HG03460 (cell line): ENCODE results near the gene SEC11C.
A peak's percentile ranks its signal among the peaks of the same experiment; 100 is the strongest.
"Not testable (repeated sequence)": the region's sequence is repeated elsewhere in the genome, so short reads cannot be mapped to it uniquely, and the experiment has no call there.

Experiments
- ATAC-seq: cut with Tn5 transposase; IDR thresholded peaks from one replicate; pipeline ENCODE4 v1.9.1; 2021; ENCODE audit not compliant: unreplicated experiment

Gene SEC11C

DNA sequence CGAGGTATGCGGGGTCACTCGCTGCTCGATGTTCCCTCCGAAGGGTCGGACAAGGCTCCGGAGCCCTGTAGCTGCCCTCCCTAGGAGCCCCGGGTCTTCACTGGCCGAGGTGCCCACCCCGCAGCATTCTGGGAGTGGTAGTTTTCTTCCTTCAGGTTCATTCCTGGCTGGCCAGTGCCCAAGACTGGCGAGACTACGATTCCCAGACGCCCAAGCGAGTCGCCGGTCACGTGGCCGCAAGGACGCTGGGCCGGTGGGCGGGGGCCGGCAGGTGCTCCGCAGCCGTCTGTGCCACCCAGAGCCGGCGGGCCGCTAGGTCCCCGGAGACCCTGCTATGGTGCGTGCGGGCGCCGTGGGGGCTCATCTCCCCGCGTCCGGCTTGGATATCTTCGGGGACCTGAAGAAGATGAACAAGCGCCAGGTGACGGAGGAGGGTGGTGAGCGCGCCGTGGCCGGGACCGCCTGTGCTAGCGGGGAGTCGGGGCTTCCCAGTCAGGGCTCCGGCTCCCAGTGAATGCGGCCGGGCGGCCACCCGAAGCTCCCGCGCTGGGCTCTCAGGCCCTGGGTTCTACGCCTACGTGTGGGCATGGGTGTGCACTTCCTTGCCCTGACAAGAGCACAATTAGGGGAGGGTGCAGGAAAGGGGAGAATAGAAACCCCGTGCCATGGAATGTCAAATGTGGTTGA is at the start of gene SEC11C:
Gene SEC11C, plus strand, starts transcription at position 270 of the 687 bp plus-strand sequence. Its CDS starts 65 bp downstream, at position 335.
- ATAC-seq: peak; percentile 80

DNA sequence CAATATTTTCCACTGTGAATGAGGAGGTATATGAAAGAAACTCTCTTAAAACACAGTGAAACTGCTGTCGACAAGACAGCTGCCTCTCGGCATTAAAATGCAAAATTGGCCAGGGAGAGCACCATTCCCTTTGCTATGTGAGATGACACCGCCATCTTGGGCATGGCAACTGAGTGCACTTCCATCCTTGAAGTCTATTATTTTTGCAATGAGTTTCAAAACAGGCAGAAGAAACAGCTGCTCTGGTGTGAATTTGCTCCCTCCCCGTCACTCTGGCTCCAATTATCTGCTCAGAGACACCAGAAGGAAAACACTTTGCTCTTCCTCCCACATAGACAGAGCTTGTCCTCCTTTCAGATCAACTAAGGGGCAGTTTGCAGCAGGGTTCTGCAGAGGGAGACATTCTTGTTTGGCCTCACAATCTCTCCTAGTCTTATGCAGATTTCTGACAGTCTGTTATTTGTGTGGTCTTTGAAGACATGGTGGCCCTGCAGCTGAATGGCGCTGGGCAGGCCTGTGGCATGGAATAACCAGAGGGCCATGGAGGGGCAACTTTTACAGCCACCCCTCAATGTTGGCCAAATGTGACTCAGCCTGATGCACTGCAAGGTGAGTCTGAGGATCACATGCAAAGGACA is 48.6 kb upstream of the SEC11C start:
- ATAC-seq: no peak

DNA sequence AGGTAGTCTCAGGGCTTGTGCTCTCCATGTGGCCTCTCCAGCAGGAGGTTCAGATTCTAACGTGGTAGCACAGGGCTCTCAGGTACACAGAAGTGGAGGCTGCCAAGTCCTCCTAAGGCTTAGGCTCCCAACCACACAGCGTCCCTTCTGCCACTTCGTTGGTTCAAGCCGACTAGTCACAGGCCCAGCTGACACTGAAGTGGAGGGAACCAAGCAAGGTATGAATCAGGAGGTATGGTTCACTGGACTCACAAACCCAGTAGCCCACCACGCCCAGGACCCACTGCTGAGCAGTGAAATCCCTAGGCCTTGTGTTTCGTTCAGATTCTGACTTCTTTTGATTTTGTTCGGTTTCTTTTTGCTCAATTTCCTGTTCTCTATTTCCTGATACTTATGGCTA is 46.0 kb upstream of the SEC11C start:
- no peak for ATAC-seq

DNA sequence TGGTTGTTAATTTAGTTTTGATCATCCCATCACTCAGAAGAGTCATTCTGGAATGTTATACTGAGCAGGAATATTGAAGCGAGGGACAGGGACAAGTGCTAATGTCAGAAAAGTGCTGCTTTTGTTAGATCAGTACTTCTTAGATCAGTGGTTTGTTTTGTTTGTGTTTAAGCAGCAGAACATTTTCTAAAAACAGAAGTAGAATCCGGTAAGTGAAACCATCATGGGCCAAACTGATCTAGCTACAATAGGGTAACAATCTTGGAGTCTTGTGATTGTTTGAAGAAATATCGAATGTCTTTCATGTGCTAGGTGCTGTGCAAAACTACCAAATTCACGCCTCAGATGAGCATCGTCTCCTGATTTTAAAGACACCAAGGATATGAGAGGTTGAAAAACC is 45.1 kb upstream of the SEC11C start:
- ATAC-seq: no peak

DNA sequence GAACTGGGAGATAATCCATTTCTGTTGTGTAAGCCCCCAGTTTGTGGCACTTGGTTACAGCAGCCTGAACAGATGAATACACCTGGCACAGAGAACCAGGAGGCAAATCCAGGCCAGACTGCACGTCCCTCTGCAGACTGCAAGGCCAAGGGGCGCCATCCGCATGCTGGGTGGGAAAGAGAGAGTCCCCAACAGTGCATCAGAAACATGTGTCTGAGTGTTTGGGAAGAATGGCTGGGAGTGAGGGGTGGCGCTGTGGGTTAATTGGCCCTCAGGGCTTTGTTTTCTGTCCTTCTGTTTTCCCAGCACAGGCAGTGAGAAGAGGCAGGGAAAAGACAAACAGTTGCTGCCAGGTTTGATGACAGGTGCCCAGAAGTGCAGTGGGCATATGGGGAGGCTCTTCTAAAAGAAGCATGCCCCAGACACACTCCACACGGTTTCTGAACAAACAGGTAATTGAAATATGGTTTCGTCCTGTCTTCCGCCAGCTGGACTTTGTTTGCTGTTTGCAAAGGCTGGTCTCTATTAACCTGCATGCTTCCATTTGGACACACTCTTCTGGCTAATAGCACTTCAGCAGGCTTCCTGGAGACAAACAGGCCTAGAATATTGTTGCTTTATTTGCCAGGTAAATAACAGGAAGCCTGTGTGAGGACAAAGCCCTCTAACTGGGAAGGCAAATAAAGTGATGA is 43.4 kb upstream of the SEC11C start:
- ATAC-seq: no peak

DNA sequence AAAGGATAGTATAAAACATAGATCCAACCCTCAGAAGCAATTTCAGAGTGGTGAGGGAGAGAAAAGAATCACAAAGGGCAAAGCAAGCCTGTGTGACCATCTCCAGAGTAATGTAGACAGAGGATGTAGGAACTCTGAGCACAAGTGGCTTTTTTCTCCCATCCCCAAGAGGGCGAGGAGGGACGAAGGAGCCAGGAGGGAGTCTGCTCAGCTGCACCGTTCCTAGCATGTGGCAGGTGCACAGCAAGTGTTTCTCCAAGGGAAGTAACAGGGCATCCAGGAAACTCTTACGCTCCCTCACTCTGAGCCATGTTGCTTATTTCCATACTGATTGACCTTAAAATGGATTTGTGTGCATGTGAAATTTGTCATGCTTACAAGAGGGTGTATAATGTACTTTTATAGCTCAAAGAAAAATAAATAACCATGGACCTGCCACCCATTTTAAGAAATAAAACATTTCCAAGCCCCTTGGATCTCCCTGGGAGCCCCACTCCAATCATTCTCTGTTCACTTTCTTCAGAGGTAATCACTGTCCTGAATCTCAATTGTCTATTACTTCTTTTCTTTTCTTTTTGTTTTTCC is 37.8 kb upstream of the SEC11C start:
- ATAC-seq: no peak

DNA sequence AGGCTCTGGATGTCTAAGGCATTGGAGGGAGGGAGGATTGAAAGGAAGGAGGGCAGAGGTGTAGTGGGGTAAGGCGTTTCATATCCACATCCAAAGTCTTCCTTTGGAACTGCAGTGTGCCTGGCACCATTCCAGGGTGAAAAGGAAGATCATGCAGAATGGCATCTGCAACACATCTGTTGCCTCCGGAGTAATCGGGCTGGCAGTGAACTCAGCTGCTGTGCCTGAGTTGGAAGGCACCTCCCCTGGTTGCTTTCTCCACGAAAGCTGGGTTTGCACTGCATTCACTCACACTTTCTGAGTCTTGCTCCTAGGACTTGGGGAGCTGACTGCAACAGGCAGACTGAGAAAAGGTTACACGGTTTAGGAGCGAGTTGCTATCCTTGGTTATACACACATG is 30.3 kb upstream of the SEC11C start:
- ATAC-seq: no peak

DNA sequence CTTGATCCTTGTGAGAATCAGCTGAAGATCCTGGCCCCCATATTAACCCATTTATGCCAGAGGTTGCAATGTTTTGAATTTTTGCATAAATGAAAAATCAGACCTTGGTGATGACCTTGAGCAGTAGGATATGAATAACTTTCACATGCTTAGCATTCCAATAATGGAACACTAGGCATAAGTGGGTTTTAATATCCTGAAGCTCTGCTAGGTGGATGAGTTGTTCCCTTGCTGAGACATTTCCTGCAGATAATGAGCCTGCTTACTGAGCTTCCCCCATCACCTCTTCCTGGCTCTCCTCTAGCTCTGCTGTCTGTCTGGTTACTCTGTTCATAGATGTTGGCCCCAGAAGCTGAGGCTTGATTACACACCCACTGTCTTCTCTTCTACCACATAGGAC is 25.5 kb upstream of the SEC11C start:
- no peak for ATAC-seq

DNA sequence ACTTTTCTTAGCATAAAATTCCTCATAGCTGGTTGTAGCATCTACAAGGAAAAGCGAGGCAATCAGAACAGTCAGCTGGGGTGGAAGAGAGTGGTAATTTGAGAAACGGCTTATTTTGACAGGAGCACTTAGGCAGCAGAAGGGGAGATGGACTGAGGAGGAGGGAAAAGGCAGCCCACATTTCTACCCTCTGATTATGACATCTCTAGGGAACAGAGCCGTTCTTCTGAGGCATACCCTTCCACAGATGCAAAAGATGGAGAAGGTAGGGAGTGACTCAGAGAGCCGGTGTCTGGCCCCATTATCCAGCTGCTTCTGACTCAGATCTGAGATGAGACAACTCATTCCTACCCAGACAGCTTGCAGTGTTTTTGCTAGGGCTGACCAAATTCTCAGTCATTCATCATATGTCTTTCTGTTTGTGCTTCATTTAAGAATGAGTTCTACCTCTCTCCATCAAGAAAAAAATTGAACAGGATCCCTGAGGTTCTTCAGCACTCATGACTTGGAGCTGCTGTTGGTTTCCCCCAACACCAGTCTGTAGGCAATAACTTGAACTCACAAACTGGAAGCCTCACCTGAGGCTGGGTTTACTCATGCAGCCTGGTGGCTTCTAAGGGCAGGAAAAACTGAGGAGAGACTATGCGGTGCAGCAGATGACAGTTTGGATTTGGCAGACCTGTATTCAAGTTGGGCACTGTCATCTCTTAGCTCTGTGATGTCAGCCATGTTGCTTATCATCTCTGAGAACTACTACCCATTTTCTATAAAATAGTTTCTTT is 15.9 kb upstream of the SEC11C start:
- ATAC-seq: no peak

DNA sequence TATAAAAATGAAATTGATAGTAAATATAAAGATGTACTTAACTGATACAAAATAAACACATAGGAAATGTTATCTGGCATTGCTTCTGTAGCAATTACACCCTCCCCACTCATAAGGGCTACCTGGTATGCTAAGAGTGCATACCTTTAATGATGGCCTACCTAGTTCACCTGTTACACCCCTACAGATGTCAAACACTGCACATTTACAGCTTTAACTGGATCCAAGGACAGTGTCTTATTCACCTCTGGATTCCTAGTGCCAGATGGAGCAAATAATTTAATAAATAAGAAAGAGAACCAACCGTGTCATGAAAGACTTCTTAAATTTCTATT is 15.3 kb upstream of the SEC11C start:
- no peak for ATAC-seq

DNA sequence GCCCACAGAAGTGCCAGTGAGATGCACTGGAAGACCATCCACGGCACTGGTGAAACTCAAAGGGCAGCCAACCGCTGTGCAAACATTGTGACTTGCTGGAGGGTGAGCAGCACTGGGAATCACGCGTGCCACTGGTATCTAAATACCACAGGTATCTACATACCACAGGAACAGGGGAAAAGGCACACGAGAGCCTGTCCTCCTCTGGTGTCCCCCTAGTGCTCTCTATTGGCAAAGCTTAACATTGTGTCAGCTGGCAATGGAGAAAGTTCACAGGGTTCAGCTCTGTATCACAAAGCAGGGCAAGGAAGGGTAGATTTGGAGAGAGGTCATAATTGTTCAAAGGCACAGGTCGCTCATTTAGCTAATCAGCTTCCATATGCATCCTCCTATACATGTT is 12.6 kb upstream of the SEC11C start:
- no peak for ATAC-seq

DNA sequence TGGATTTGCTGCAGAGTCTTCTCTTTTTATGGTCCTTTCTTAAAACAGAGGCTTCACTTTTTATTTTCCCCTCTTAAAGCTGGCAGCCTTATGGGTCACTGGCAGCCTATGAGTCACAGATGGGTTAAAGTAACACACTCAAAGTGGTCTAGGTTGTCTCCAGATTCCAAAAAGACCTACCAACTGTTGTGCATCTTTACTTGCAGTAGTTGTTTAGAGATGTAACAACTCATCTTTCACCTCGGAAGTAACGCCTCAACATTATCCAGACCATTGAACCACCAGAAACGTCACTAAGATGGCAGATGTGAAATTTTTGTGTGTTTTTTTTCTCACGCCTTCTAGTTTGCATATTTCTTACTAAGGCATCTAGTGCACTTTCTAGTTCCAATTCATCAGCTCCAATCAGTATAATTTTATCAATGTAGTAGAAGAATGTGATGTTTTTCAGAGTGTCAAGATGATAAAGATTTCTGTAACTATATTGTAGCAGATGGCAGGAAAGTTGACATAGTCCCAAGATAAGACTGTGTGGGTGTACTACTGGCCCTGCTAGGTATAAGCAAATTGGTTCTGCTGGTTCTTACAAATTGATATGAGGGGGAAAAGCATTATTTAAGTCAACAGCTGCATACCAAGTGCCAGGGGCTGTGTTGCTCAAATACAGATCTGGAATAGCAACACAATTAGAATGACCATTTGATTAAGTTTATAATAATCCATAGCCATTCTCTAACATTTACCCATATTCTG is 9.6 kb upstream of the SEC11C start:
- ATAC-seq: no peak

DNA sequence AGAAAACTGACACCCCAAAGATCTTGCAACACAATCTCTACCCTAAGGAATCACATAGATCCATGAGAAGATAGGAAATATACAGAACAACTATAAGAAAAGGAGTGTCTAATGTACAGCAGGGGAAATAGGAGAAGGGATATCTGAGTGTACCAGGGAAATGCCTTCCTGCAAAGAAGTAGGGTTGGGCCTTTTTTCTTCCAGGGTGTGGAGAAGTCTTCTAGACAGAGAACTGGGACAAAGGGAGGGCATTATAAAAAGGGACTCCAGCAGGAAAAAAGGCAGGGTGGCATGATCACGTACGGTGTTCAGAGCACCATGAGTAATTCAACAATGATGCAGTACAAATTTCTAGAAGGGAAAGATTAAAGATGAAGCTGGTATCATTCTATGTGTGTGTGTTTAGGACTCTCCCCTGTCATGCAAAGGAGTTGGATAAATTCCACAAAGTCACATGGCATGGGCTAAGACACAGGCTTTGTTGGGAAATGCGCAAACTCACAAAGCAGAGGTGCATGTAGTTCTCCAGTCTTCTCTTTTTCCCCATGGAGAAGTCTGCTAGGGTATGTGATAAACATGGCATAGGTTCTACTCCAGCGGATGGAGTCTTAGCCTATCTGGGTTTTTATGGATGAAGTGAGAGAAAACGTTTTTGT is 6.7 kb upstream of the SEC11C start:
- no peak for ATAC-seq

DNA sequence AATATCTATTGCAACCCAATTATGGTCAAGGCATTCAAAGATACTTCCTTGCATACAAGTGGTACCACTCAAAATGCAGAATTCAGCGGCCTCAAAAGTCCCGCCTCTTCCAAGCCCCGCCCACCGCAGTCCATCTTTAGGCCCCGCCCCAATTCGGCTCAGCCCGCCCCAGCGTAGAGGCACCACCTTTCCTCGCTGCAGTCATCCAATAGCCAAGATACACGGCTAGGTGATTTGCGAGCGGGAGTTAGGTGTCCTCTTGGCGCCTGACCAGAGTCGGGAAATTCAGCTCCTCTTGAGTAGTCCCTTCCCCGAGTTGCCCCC is 431 bp upstream of the SEC11C start:
- peak; percentile 73 for ATAC-seq

DNA sequence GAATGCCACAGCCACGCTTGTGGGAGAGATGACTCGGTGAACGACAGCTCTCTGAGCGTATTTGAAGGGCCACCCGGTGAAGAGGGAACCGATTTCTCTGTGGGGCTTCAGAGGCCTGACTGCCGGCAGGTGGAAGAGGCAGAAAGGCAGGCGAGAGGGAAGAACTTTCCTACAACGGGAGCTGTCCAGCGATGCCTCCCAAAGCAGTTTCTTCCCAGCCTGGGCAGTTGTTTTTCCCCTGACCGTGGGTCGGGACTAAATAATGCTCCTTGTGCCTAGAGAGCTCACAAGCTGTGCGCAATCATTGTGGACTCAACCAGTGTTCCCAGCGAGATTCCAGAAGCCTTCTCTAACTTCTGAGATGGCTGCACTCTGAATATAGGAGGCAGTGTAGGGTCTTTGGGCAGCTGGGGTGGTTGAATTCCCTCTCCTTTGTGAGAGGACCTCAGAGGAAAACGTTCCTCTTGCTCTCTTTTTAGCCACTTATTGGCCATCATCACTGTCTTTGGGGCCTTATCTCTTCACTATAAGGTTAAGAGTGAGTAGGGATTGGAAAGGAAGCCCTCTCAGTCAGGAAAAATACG is 710 bp downstream of the SEC11C start:
- peak; percentile 1 for ATAC-seq

DNA sequence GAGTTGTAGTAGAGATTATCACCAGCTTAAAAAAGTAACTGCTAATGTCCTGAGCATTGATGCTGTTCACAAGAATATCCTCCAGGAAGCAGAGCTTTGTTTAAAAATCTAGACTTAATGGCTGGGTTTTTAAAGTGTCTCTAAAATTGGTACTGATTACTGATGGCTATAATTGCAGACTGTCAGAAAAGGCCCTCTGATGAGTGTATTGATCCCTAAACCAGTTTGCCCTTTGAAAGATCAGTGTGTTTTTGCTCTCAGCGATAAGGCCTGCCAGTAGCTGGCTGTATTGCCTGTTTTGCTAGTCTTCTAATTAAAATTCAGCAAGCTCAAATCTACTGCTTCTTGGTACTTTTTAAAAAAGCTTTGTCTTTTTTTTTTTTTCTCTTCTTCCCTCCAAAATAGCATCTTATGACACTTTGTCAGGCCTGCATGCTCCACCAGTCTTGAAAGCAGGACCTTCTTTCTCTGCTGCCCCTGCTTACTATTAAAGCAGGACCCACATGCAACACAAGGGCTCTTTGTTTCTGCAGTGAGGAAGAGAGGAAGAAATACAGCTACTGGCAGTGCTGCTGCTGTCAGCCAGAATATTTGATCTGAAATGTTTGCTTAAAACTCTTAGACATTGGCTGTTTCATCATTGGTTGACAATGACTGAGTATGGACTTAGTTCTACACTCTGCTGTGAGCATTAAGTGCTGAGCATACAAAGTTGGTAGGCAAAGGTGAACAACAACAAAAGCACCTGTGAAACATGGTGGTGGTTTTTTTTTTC is 1.8 kb downstream of the SEC11C start:
- ATAC-seq: no peak

DNA sequence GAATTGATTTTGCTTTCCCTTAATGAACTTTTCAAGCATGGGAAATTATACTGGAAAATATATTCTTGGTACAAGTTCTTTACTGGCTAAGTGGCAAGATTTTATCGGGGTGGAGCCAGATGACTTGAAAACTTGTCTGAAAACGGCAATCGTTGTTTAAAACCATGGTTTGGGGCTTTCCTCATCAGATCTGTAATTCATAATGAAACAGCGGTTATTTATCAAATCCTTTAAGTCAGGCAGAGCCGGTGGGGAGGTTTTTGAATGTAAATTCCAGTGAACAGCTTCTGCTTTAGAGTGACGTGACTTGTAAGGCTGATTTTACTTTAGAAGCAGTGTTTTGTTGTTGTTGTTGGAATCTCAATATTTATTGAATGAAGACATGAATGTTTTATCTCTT is 2.6 kb downstream of the SEC11C start:
- no peak for ATAC-seq

DNA sequence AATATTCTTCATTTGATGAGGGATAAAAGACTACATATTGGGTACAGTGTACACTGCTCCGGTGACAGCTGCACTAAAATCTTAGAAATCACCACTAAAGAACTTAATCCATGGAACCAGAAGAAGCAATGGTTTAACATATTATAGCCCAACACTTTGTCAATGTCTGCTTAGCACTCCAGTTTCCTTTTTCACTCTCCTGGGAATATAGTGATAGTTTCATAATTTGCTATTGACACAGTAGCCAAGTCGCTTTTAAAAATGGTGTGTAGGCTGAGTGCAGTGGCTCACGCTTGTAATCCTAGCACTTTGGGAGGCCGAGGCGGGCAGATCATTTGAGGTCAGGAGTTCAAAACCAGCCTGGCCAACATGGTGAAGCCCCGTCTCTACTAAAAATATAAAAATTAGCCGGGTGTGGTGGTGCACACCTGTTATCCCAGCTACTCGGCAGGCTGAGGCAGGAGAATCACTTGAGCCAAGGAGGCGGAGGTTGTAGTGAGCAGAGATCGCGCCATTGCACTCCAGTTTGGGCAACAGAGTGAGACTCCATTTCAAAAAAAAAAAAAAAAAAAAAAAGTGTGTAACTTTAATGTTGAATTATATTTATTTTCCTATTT is 3.2 kb downstream of the SEC11C start:
- not testable (repeated sequence) for ATAC-seq

DNA sequence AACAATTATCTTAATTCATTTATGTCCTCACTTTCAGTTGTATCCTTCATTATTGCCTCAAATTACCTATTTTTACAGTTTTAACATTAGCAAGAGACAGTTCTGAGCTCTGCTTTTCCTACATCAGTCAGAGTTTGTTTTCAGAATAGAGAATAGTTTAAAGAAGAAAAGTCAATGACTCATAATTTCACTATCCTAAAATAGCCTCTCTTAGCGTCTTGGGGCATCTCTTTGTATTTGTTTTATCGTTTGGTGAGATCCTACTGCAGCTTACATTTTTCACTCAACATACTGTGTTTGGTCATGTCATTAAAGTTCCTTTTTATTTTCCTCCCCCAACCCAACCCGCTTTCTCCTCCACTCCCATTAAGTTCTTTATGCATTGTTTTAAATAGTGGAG is 3.8 kb downstream of the SEC11C start:
- no peak for ATAC-seq
